ENCODE results near the gene ZEB2.

DNA sequence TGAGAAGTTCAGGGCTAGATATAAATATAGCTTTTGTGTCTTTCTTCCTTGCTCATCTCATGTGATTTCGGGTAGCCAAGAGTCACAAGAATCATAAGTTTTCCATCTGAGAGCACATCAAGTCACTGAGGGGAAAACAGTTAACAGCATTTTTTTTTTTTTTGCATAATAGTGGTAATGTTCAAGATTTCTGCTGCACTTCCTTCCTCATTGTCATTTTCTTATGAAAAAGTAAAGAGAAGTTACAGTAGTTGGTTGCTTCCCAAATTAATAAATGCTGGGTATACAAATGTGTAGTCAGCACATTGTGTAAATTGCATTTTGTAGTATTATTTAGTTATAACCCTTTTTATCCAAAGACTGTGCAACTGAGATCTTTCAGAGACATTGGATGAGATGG lies 93.6 kb downstream of the ZEB2 start:
- TF ChIP-seq, protein P1, sequence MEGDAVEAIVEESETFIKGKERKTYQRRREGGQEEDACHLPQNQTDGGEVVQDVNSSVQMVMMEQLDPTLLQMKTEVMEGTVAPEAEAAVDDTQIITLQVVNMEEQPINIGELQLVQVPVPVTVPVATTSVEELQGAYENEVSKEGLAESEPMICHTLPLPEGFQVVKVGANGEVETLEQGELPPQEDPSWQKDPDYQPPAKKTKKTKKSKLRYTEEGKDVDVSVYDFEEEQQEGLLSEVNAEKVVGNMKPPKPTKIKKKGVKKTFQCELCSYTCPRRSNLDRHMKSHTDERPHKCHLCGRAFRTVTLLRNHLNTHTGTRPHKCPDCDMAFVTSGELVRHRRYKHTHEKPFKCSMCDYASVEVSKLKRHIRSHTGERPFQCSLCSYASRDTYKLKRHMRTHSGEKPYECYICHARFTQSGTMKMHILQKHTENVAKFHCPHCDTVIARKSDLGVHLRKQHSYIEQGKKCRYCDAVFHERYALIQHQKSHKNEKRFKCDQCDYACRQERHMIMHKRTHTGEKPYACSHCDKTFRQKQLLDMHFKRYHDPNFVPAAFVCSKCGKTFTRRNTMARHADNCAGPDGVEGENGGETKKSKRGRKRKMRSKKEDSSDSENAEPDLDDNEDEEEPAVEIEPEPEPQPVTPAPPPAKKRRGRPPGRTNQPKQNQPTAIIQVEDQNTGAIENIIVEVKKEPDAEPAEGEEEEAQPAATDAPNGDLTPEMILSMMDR (IDR thresholded peaks at IDR 0.05; ENCODE audit: insufficient read depth, low read length, poor library complexity, severe bottlenecking), result no peak
- TF ChIP-seq EZH2phosphoT487 (conservative IDR thresholded peaks at IDR 0.05; ENCODE audit: low read length), result no peak

All from SU-DHL-6 (cell line).